ENCODE data around the gene HOXB9. TPM values are rescaled to one million over a fixed set of nuclear protein-coding genes. Genes with fewer than 3 reads are reported as not detected.

HOXB9 gene
- total RNA-seq, 2 donors from 2014 or later = not detected

DNA sequence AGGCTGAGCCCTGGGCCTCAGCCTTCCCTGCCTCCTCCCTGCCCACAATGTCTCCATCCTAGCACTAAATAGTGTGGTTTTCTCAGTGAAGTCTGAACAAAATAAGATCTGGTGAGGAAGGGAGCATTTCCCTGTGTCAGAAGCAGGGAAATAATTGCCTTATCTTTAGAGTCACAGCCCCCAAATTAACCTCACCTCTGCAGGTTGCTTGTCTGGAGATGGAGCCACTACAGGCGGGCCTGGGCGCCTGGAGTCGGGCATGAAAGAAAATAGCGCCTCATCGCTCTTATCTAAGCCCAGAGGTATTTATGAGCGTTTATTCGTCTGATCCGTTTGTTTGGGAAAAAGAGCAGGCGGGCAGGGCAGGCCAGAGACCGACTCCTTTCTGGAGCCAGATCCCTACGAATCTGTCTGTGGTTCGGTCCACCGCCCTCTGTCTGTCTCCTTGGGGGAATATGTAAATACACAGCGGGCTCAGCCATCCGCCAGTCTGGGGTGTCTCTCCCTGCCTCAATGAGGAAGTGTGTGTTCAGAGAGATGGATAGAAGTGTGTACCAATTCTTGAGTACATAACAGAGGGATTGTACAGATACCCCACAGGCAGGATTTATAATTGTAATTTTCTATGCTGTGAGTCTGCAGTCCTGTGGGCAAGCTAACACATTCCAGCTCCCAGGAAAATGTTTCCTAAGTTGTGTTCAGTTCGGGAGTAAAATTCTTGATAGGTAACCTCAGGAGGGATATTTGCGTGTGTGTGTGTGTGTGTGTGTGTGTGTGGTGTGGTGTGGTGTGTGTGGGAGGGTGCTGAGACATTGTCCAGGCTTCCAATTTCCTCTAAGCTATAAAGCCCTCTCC lies 25.7 kb downstream of the HOXB9 start:
- no peak for DNase-seq
- H3K4me3 ChIP-seq (ENCODE audit: low read length) = no peak overlapping the region
- Mint-ChIP-seq H3K4me3 (no peak overlapping the region), H3K27me3 (ENCODE audit: insufficient read depth) (peaks cover 100% of the 10 kb centered on the region), H3K4me1 (peaks cover 12% of the 10 kb centered on the region), H3K27ac (no peak overlapping the region), H3K36me3 (ENCODE audit: low read depth) (no peaks in the 10 kb centered on the region), H3K9me3 (no peaks in the 10 kb centered on the region)
- H3K9me3 ChIP-seq (ENCODE audit: control insufficient read depth, low read length) = peaks cover 10% of the 10 kb centered on the region
- no peaks in the 10 kb centered on the region for H3K4me1 ChIP-seq (ENCODE audit: control insufficient read depth, insufficient read depth, low read length)
- 7 to 12% methylated on average over 7 to 17 of the region's 17 CpGs for WGBS, 2 experiments (ENCODE audit: insufficient coverage in 1 of 2, insufficient read length in 1 of 2)
- no peak overlapping the region for H3K27ac ChIP-seq (ENCODE audit: low read depth, low read length)
- H3K36me3 ChIP-seq (ENCODE audit: control insufficient read depth, insufficient read depth, low read length) = no peaks in the 10 kb centered on the region
- no peak overlapping the region for H3K9ac ChIP-seq (ENCODE audit: extremely low read depth, low read length, poor library complexity, severe bottlenecking)
- peaks cover 100% of the 10 kb centered on the region for H3K27me3 ChIP-seq (ENCODE audit: control insufficient read depth, insufficient read depth, low read length, poor library complexity, severe bottlenecking)
- TF ChIP-seq, protein P1, sequence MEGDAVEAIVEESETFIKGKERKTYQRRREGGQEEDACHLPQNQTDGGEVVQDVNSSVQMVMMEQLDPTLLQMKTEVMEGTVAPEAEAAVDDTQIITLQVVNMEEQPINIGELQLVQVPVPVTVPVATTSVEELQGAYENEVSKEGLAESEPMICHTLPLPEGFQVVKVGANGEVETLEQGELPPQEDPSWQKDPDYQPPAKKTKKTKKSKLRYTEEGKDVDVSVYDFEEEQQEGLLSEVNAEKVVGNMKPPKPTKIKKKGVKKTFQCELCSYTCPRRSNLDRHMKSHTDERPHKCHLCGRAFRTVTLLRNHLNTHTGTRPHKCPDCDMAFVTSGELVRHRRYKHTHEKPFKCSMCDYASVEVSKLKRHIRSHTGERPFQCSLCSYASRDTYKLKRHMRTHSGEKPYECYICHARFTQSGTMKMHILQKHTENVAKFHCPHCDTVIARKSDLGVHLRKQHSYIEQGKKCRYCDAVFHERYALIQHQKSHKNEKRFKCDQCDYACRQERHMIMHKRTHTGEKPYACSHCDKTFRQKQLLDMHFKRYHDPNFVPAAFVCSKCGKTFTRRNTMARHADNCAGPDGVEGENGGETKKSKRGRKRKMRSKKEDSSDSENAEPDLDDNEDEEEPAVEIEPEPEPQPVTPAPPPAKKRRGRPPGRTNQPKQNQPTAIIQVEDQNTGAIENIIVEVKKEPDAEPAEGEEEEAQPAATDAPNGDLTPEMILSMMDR (conservative IDR thresholded peaks at IDR 0.05) = no peak

DNA sequence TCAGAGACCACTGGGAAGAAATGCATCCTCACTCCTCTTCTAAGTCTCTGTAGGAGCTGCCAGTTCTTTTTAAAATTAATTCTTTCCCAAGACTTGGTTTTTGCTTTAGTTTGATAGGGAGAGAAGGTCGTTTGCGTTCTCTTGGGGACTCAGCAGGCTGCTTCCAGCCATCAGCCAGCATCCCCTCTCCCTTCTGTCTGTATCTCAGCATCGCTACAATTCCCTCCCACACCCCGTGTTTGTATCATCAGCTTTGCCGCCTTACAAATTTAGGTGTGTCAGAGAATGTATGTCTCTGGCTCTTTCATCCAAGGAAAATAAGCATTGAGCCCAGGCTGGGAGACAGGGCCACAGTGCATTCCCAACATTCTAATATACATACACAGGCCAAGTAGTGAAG lies 26.8 kb downstream of the HOXB9 start:
- no peak overlapping the region for H3K27ac Mint-ChIP-seq
- peaks cover 100% of the 10 kb centered on the region for H3K27me3 ChIP-seq (ENCODE audit: control insufficient read depth, insufficient read depth, low read length, poor library complexity, severe bottlenecking)
- H3K4me3 ChIP-seq (ENCODE audit: low read length) = no peak overlapping the region
- no peaks in the 10 kb centered on the region for H3K36me3 ChIP-seq (ENCODE audit: control insufficient read depth, insufficient read depth, low read length)
- TF ChIP-seq, protein P1 (conservative IDR thresholded peaks at IDR 0.05) = no peak
- no peak overlapping the region for H3K4me3 Mint-ChIP-seq
- H3K27ac ChIP-seq (ENCODE audit: low read depth, low read length) = no peak overlapping the region
- DNase-seq = no peak
- peaks cover 100% of the 10 kb centered on the region for H3K27me3 Mint-ChIP-seq (ENCODE audit: insufficient read depth)
- no peaks in the 10 kb centered on the region for H3K4me1 ChIP-seq (ENCODE audit: control insufficient read depth, insufficient read depth, low read length)
- no peaks in the 10 kb centered on the region for H3K36me3 Mint-ChIP-seq (ENCODE audit: low read depth)
- WGBS, 2 experiments (ENCODE audit: insufficient coverage in 1 of 2, insufficient read length in 1 of 2) = 7 to 27% methylated on average over 3 to 4 of the region's 5 CpGs
- H3K9ac ChIP-seq (ENCODE audit: extremely low read depth, low read length, poor library complexity, severe bottlenecking) = no peak overlapping the region
- H3K9me3 Mint-ChIP-seq = no peaks in the 10 kb centered on the region
- no peaks in the 10 kb centered on the region for H3K9me3 ChIP-seq (ENCODE audit: control insufficient read depth, low read length)
- peaks cover 12% of the 10 kb centered on the region for H3K4me1 Mint-ChIP-seq

- no peak overlapping the region for H3K27ac ChIP-seq (ENCODE audit: low read depth, low read length)
- no peaks in the 10 kb centered on the region for H3K36me3 ChIP-seq (ENCODE audit: control insufficient read depth, insufficient read depth, low read length)
- 17 to 20% methylated on average over 1 to 6 of the region's 7 CpGs for WGBS, 2 experiments (ENCODE audit: insufficient coverage in 1 of 2, insufficient read length in 1 of 2)
- Mint-ChIP-seq H3K27me3 (ENCODE audit: insufficient read depth) (peaks cover 100% of the 10 kb centered on the region), H3K9me3 (no peaks in the 10 kb centered on the region), H3K4me1 (peaks cover 16% of the 10 kb centered on the region), H3K36me3 (ENCODE audit: low read depth) (no peaks in the 10 kb centered on the region), H3K27ac (no peak overlapping the region), H3K4me3 (no peak overlapping the region)
- no peaks in the 10 kb centered on the region for H3K4me1 ChIP-seq (ENCODE audit: control insufficient read depth, insufficient read depth, low read length)
- no peak for DNase-seq
- H3K9me3 ChIP-seq (ENCODE audit: control insufficient read depth, low read length) = no peaks in the 10 kb centered on the region
- H3K27me3 ChIP-seq (ENCODE audit: control insufficient read depth, insufficient read depth, low read length, poor library complexity, severe bottlenecking) = peaks cover 100% of the 10 kb centered on the region
- no peak overlapping the region for H3K4me3 ChIP-seq (ENCODE audit: low read length)
- TF ChIP-seq, protein P1 (conservative IDR thresholded peaks at IDR 0.05) = no peak
- H3K9ac ChIP-seq (ENCODE audit: extremely low read depth, low read length, poor library complexity, severe bottlenecking) = no peak overlapping the region
These were observed 27.4 kb downstream of the HOXB9 start for GRCh38 chr17:48598736-48599135.

Measured in endodermal cell (in vitro differentiated cells).